Bone marrow (tissue), 2 donors: ENCODE results near the gene ZNF521.

Experiments used
- DNase-seq, 2 donors: peaks; one replicate each; lab custom pipeline; 2025; lab: John Stamatoyannopoulos, UW

Gene ZNF521

DNA sequence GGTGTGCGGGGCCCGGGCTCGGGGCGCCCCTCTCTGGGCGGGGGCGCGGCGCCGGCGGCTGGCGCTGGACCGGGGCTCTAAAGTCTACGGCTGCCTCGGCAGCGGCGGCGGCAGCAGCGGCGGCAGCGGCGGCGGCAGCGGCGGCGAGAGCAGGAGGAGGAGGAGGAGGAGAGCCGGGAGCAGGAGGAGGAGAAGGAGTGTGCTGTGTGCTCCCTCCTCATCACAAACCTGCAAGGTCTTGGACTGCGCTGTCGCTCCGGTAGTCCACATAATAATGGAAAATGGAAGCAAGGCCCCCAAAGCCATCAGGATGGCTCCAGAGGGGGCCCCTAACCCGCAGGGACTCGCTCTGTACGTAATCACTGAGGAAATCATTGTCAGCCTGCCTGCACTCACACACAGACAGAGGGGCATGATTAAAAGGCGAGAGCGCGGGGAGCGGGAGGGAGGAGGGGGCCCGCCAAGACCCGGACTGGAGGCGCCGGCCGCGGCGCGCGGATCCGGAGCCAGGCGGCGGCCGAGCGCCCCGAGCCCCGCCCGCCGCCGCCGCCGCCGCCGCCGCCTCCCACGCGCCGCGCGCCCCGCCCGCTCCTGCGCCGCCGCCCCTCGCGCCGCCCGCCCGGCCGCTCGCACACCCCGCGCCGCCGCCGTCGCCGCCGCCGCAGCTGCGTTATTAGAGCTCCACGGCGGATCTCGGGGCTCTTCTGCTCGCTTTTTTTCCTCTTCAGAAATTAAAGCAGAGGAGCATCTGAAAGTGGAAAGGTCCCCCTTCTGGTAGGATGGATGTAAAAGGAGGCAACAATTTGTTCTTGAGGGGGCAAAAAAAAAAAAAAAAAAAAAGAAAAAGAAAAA, at the start of gene ZNF521:
TSS of gene ZNF521 (minus strand) at position 390 of the 852 bp plus-strand sequence. CDS start 1,220 bp downstream, outside the sequence.
- DNase-seq: peak; percentile 17 to 93

GRCh38 chr18:25399554-25399953, 47.6 kb upstream of the ZNF521 start:
- DNase-seq: no peak

- DNase-seq: no peak
These were observed 40.2 kb upstream of the ZNF521 start for GRCh38 chr18:25392192-25392591.

DNA sequence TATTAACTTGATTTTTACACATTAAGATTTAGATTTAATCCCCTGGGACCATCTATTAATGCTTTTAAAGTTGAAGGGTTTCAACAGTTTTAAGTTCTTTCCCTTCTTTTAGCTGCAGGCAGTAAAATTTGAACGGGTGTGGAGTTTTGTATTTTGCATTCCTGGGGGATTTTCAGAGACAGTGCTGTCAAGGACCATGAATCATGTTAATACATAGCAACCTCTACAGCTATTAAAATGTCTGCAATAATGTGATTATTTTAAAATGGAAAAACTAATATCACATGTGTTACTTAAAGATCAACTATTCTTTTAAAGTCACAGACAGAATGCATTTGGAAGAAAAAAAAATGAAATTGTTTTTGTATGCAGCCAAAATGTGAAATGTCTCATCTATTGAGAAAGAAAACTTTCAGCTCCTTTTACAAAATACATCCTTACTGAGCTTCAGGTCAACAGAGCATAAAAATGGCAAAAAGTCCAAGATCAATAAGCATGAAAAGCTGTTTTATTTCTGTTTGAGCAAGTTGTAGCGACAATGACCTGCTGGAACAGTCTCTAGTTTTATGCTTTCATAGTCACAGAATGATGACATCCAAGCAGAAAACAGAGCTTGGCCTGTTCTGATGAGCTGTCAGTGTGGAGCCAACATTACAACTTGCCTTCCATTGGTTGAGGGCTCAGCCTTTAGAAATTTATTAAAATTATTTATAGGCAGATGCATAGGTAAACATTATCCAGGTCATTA, 21.6 kb upstream of the ZNF521 start:
- no peak for DNase-seq

GRCh38 chr18:25370391-25370790, 18.4 kb upstream of the ZNF521 start:
- DNase-seq: no peak

DNA sequence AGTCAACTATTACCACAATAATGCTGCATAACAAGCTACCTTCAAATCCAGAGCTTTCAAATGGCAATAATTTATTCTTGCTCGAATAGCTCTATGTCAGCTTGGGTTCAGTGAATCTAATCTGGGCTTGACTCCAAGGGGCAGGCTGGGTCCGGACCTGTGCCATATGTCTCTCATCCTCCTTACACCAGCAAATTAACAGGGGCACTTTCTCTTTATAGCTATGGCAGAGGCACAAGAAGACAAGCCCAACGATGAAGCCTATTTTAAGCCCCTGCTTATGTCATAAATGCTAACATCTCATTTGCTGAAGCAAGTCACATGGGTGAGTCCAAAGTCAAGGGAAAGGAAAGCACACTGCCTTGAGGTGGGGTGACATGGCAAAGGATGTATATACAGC, 13.3 kb upstream of the ZNF521 start:
- DNase-seq: no peak

DNA sequence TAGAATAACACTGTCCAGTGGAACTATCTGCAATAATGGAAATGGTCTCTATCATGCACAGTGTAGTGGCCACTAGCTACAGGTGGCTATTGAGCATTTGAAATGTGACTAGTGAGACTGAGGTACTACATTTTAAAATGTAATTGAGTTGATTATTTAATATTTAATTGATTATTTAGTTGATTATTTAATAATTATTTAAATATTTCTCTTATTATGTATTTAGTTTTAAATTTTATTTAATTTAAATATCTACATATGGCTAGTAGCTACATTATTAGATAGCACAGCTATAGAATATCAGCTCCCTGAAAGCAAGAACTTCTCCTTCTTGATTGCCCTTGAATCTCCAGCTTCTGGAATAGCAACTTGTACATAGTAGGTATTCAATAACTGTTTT, 12.8 kb upstream of the ZNF521 start:
- no peak for DNase-seq

- no peak for DNase-seq
These were observed 8.4 kb upstream of the ZNF521 start for GRCh38 chr18:25360301-25360899.

- no peak for DNase-seq
These were observed 1.1 kb upstream of the ZNF521 start for GRCh38 chr18:25353080-25353479.

DNA sequence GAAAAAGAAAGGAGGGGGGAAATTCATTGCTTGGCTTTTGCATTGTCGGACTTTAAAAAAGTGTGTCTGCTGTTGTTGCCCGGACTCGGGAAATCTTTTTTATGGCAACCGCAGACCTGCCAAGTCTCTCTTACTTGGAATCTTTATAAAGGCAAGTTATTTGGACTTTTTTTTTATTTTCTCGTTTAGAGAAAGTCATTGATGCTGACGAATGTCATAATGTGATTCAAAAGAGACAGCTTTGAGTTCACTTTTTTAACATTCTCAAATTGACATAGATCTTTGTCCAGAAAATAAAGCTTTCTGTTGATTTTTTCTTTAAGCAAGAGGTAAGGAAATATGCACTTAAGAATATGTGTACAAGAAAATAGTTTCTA, 651 bp upstream of the ZNF521 start:
- no peak for DNase-seq

GRCh38 chr18:25351280-25351775, 638 bp downstream of the ZNF521 start:
- no peak for DNase-seq

DNA sequence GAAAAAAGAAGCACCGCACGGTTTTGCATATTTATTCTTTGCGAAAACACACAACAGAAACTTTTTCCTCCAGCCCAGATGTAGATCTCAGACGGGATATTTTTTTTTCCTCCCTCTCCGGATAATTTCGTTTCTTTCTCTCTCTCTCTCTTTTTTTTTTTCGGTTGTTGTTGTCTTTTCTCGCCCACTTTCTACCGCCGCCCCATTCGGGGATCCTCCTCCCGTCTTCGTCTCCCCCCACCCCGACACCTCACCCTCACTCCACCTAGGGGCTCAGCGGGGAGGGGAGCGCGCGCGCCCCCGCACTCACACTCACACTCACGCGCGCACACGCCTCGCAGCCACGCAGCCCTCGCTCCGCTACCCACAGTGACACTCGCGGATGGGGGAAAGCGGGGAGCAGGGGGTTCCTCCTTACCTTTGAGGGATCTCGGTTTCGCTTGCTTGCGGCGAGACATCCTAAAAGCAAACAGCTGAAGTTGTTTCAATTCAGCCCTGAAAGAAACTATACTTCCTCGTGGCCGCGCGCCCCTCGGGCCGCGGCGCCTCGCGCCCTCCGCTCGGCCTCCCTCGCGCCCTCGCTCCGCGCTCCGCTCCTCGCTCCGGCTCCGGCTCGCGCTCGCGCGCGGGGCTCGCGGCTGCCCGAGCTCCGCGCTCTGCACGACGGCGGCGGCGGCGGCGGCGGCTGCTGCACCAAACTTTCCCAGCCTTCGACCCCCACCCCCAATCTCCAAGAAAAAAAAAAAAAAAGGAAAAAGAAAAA, 1.3 kb downstream of the ZNF521 start:
- peak in 1 of 2 donors; percentile 53 for DNase-seq

DNA sequence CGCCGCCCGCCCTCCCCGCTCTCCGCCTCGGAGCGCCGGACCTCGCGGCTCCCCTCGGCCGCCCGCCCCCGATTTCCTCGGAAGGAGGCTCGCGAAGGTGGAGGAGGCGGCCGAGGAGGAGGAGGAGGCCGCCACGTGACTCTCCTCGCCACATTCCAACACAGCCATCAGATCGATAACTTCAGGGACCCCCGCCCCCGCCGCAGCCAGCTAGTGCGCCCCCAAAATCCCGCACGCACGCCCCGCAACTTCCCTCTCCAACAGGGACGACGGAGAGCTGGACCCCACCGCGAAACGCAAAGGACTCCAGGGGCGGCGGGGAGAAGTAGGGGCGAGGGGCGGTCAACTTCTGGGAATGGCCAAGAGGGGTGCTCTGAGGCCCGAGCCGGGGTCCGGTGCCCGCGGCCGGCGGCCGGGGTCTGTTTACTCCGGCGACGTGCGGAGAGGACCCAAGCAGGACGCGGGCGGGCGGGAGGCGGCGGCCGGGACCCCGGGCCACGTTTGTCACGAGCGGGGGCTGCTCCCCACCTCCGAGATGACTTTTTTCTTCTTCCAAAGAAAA, 2.0 kb downstream of the ZNF521 start:
- DNase-seq: peak in 1 of 2 donors; percentile 2

DNA sequence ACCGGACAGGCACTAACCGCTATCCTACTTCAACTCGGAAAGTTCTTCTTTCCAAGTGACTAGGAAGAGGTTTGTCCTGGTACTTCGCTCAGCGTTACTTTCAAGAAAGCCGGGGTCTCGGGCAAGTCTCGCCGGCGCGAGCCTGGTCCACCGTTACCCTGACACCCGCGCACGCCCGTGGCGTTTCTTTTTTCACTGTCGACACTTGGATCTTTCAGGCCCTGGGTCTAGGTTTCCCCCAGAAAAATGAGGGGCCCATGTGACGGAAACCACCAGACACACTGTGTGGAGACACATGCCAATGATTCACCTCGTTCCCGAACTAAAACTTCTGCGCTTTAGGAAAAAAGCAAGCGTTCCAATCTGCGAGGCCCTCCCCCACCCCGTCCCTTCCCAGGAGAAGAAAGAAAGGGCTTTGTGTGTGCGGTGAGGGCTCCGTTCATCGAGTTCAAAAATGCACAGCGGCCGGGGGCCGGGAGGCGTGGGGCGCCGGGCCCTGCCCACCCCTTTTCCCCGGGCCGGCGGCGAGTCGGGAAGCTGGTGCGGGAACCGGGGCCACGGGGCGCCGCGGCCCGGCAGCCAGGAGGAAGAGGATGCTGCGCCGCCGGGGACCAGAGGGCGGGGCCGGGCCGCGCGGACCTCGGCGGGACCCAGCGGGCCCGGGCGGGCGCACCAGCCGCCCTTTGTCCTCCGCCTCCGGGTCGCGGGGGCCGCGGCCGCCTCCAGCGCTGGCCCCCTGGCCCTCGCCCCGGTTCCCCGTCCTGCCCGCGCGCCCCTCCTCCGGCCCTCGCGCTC, 2.6 kb downstream of the ZNF521 start:
- DNase-seq: peak; percentile 5 to 51

GRCh38 chr18:25348386-25349130, 3.4 kb downstream of the ZNF521 start:
- peak in 1 of 2 donors; percentile 19 for DNase-seq

DNA sequence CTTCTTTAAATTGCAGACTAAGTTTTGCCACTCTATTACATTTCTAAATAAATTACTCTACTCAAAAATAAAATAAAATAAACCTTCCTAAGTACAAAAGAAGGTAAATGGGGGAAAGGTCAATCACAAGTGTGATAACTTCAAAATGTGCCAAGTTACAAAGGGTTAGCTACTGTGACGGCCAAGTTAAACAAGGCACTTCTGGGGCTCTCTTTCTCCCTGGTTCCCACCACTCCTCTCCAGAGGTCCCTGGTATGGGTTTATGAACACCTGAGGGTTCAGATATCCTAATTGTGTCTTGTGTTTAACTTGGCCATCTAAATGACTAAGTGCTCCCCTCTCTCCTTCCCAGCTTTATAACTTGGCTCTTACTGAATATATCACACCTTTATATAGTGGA, 5.4 kb downstream of the ZNF521 start:
- DNase-seq: no peak

- DNase-seq: no peak
These were observed 6.7 kb downstream of the ZNF521 start for GRCh38 chr18:25345081-25345866.

DNA sequence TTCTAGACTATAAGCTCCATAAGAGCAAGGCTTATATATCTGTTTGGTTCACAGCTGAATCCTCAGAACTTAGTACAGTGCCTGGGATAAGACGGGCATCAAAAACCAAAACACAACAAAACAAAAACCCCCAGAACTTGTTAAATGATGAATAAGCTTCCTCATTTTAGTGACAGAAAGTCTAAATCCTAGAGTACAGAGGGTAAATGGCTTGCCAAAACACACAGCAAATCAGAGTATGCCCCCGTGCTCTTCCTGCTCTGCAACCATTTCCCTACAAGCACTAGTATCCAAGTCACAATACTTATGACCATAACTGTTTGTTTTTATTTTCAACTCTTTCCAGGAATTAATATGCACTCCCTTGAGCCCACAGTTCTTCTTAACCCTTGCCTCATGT, 10.1 kb downstream of the ZNF521 start:
- DNase-seq: peak in 1 of 2 donors; percentile 64

DNA sequence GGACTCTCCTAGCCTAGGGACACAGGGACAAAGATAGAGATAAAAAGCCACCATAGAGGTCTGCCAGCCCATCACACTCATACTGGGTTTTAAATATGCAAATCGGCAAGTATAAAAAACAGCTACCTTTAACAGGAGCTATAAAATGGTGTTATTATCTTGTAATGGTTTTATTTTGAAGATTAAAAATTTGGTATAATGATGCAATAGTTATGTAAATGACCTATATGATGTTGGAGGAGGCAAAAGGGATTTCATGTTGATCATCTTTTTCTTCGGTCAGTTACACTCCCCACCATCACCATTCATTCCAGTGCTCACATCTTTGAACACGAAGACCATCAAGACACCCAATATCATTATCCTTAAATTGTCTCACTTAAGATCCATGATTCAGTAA, 11.2 kb downstream of the ZNF521 start:
- no peak for DNase-seq
